Loucy (cell line): Measurements from ENCODE around the gene NES.

ENCODE experiments used
- H2AFZ ChIP-seq: fragments of 200-600 bp; sonication (generic); 2 replicates; pipeline ENCODE4 v1.6.0; 2016; ENCODE audit warnings: antibody characterized with exemption, mild to moderate bottlenecking, low read length, moderate library complexity
- H3F3A ChIP-seq: fragments of 200-600 bp; 2 replicates; pipeline ENCODE4 v1.6.0; 2016; ENCODE audit warnings: antibody characterized with exemption, low read depth, mild to moderate bottlenecking
- H3K27me3 ChIP-seq: fragments of 200-600 bp; sonication (generic); 2 replicates; pipeline ENCODE4 v1.6.1; 2014; ENCODE audit warnings: low read length, mild to moderate bottlenecking; ENCODE audit not compliant: insufficient read depth, poor library complexity, severe bottlenecking
- H3K36me3 ChIP-seq: fragments of 200-600 bp; sonication (generic); 2 replicates; pipeline ENCODE4 v1.6.1; 2016; ENCODE audit warnings: low read length; ENCODE audit not compliant: insufficient read depth
- H3K4me1 ChIP-seq: fragments of 200-600 bp; sonication (generic); 2 replicates; pipeline ENCODE4 v1.5.1; 2014; ENCODE audit warnings: low read length, mild to moderate bottlenecking; ENCODE audit not compliant: insufficient read depth, poor library complexity, severe bottlenecking
- H3K4me2 ChIP-seq: fragments of 200-600 bp; sonication (generic); 2 replicates; pipeline ENCODE4 v1.6.0; 2014; ENCODE audit warnings: antibody characterized with exemption, low read length, low read depth, mild to moderate bottlenecking; ENCODE audit not compliant: poor library complexity, severe bottlenecking
- H3K4me3 ChIP-seq: fragments of 200-600 bp; sonication (generic); 2 replicates; pipeline ENCODE4 v1.5.1; 2014; ENCODE audit warnings: low read length, mild to moderate bottlenecking, mixed read lengths; ENCODE audit not compliant: poor library complexity, severe bottlenecking
- H3K79me2 ChIP-seq: fragments of 200-600 bp; sonication (generic); 2 replicates; pipeline ENCODE4 v1.6.1; 2014; ENCODE audit warnings: low read length; ENCODE audit not compliant: insufficient read depth
- H3K9ac ChIP-seq: fragments of 200-600 bp; sonication (generic); 2 replicates; pipeline ENCODE4 v1.6.0; 2014; ENCODE audit warnings: mild to moderate bottlenecking, low read depth, low read length, moderate library complexity; ENCODE audit not compliant: poor library complexity, severe bottlenecking
- H3K9me2 ChIP-seq: fragments of 200-600 bp; sonication (generic); replicated peaks from 2 replicates; pipeline ENCODE4 v1.6.1; 2016; ENCODE audit warnings: low read depth, low read length, mixed read lengths
- H3K9me3 ChIP-seq: fragments of 200-600 bp; sonication (generic); 2 replicates; pipeline ENCODE4 v1.6.1; 2014; ENCODE audit warnings: mild to moderate bottlenecking, antibody characterized with exemption, low read length, low read depth; ENCODE audit not compliant: insufficient read depth
- H4K20me1 ChIP-seq: fragments of 200-600 bp; sonication (generic); 2 replicates; pipeline ENCODE4 v1.6.0; 2014; ENCODE audit warnings: antibody characterized with exemption, low read length, mild to moderate bottlenecking; ENCODE audit not compliant: insufficient read depth, poor library complexity, severe bottlenecking
- EZH2phosphoT487 ChIP-seq: fragments of 200-600 bp; IDR thresholded peaks from 2 replicates; pipeline ENCODE4 v1.6.1; 2018; ENCODE audit warnings: antibody characterized with exemption, mild to moderate bottlenecking, moderate library complexity, borderline replicate concordance
- TF ChIP-seq, protein P1 (sequence below): fragments of 200-600 bp; sonication (generic); conservative IDR thresholded peaks from 2 replicates; pipeline ENCODE4 v1.5.1; 2014; ENCODE audit warnings: mild to moderate bottlenecking, antibody characterized with exemption, low read length

Gene NES

DNA sequence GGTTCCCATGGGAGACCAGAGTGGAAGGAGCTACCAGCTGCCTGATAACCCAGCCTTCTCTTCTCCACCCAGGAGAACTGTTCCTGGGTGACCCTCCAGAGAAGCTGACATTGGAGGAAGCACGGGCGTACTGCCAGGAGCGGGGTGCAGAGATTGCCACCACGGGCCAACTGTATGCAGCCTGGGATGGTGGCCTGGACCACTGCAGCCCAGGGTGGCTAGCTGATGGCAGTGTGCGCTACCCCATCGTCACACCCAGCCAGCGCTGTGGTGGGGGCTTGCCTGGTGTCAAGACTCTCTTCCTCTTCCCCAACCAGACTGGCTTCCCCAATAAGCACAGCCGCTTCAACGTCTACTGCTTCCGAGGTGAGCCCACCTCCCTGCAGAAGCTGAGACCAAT is 28.7 kb downstream of the NES start:
- no peak overlapping the region for H3K4me2 ChIP-seq
- no peak overlapping the region for H2AFZ ChIP-seq
- peaks cover 11% of the 10 kb centered on the region for H3K4me1 ChIP-seq
- H3K9me3 ChIP-seq = no peaks in the 10 kb centered on the region
- no peaks in the 10 kb centered on the region for H3F3A ChIP-seq
- no peaks in the 10 kb centered on the region for H3K36me3 ChIP-seq
- no peaks in the 10 kb centered on the region for H3K27me3 ChIP-seq
- TF ChIP-seq, protein P1, sequence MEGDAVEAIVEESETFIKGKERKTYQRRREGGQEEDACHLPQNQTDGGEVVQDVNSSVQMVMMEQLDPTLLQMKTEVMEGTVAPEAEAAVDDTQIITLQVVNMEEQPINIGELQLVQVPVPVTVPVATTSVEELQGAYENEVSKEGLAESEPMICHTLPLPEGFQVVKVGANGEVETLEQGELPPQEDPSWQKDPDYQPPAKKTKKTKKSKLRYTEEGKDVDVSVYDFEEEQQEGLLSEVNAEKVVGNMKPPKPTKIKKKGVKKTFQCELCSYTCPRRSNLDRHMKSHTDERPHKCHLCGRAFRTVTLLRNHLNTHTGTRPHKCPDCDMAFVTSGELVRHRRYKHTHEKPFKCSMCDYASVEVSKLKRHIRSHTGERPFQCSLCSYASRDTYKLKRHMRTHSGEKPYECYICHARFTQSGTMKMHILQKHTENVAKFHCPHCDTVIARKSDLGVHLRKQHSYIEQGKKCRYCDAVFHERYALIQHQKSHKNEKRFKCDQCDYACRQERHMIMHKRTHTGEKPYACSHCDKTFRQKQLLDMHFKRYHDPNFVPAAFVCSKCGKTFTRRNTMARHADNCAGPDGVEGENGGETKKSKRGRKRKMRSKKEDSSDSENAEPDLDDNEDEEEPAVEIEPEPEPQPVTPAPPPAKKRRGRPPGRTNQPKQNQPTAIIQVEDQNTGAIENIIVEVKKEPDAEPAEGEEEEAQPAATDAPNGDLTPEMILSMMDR = no peak
- TF ChIP-seq EZH2phosphoT487 = no peak
- no peaks in the 10 kb centered on the region for H3K79me2 ChIP-seq
- H4K20me1 ChIP-seq = no peaks in the 10 kb centered on the region
- H3K9ac ChIP-seq = no peak overlapping the region
- no peaks in the 10 kb centered on the region for H3K9me2 ChIP-seq
- H3K4me3 ChIP-seq = no peak overlapping the region

DNA sequence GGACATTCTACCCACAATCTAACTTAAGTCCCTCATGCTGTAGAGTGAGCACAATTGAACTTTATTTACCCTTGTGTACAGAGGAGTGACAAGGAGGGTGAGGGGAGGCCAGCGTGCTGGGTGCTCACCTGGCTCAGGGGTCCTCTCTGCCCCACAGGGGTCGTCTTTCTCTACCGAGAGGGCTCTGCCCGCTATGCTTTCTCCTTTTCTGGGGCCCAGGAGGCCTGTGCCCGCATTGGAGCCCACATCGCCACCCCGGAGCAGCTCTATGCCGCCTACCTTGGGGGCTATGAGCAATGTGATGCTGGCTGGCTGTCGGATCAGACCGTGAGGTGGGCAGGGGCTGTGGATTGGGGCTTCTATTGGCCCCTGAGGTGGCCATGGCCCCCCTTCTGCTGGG is 29.9 kb downstream of the NES start:
- no peaks in the 10 kb centered on the region for H3F3A ChIP-seq
- no peaks in the 10 kb centered on the region for H4K20me1 ChIP-seq
- no peaks in the 10 kb centered on the region for H3K27me3 ChIP-seq
- no peak overlapping the region for H2AFZ ChIP-seq
- peaks cover 18% of the 10 kb centered on the region for H3K4me1 ChIP-seq
- no peaks in the 10 kb centered on the region for H3K9me3 ChIP-seq
- no peaks in the 10 kb centered on the region for H3K79me2 ChIP-seq
- H3K4me3 ChIP-seq = no peak overlapping the region
- TF ChIP-seq EZH2phosphoT487 = no peak
- TF ChIP-seq, protein P1 = no peak
- no peak overlapping the region for H3K4me2 ChIP-seq
- no peak overlapping the region for H3K9ac ChIP-seq
- H3K9me2 ChIP-seq = no peaks in the 10 kb centered on the region
- H3K36me3 ChIP-seq = no peaks in the 10 kb centered on the region

DNA sequence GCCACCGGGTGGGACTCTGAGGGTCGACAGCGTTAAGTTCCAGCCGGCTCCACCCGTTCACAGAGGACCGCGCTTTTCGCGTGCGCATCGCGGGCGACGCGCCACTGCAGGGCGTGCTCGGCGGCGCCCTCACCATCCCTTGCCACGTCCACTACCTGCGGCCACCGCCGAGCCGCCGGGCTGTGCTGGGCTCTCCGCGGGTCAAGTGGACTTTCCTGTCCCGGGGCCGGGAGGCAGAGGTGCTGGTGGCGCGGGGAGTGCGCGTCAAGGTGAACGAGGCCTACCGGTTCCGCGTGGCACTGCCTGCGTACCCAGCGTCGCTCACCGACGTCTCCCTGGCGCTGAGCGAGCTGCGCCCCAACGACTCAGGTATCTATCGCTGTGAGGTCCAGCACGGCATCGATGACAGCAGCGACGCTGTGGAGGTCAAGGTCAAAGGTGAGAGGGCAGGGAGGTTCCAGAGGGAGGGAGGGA is 30.4 kb downstream of the NES start:
- no peaks in the 10 kb centered on the region for H3K79me2 ChIP-seq

More for the DNA sequence above, 30.4 kb downstream of the NES start:
- H3F3A ChIP-seq = no peaks in the 10 kb centered on the region
- H3K36me3 ChIP-seq = no peaks in the 10 kb centered on the region
- no peaks in the 10 kb centered on the region for H4K20me1 ChIP-seq
- no peaks in the 10 kb centered on the region for H3K27me3 ChIP-seq
- TF ChIP-seq, protein P1 = no peak
- no peak for TF ChIP-seq EZH2phosphoT487
- no peak overlapping the region for H3K9ac ChIP-seq
- no peaks in the 10 kb centered on the region for H3K9me2 ChIP-seq
- no peak overlapping the region for H3K4me2 ChIP-seq
- H3K4me3 ChIP-seq = no peak overlapping the region
- H3K9me3 ChIP-seq = no peaks in the 10 kb centered on the region
- no peak overlapping the region for H2AFZ ChIP-seq
- peaks cover 18% of the 10 kb centered on the region for H3K4me1 ChIP-seq
